Activated B cell treated with CpG ODN at 0.5 μM for 24 hours (primary cell): Measurements from ENCODE around the gene COL1A2. TPM values are rescaled to one million over a fixed set of nuclear protein-coding genes. Genes with fewer than 3 reads are reported as not detected.

Experiments used
- ATAC-seq: fragments of 200-7000 bp; cut with Tn5 transposase; one replicate; pipeline ENCODE4 v1.10.0; 2021; ENCODE audit warnings: low read depth, mild to moderate bottlenecking, moderate library complexity
- CTCF ChIA-PET: fragments of 350-600 bp; sonication (Branson Sonifier 250); formaldehyde crosslinking; loops from one replicate; lab custom pipeline; 2021; ENCODE audit warnings: antibody characterized with exemption; lab: Charles Lee
- POLR2A ChIA-PET: fragments of 350-600 bp; sonication (Branson Sonifier 250); formaldehyde crosslinking; loops from one replicate; lab custom pipeline; 2021; ENCODE audit warnings: antibody characterized with exemption; lab: Charles Lee
- DNase-seq: peaks from one replicate; pipeline ENCODE4 v3.0.0; 2022
- H3K27ac Mint-ChIP-seq: one replicate; pipeline ENCODE4 v1.8.0; 2020; ENCODE audit warnings: mixed read lengths
- H3K27me3 Mint-ChIP-seq: one replicate; pipeline ENCODE4 v1.8.0; 2021; ENCODE audit warnings: mixed read lengths
- H3K36me3 Mint-ChIP-seq: one replicate; pipeline ENCODE4 v1.8.0; 2021; ENCODE audit warnings: low read depth, mixed read lengths
- H3K4me1 Mint-ChIP-seq: one replicate; pipeline ENCODE4 v1.8.0; 2021; ENCODE audit warnings: mixed read lengths
- H3K4me3 Mint-ChIP-seq: one replicate; pipeline ENCODE4 v1.8.0; 2020; ENCODE audit warnings: mild to moderate bottlenecking, mixed read lengths
- H3K9me3 Mint-ChIP-seq: one replicate; pipeline ENCODE4 v1.8.0; 2020; ENCODE audit warnings: mixed read lengths
- CTCF ChIP-seq: fragments of 200-600 bp; IDR thresholded peaks from one replicate; pipeline ENCODE4 v1.8.0; 2022; ENCODE audit warnings: antibody characterized with exemption, mild to moderate bottlenecking
- intact Hi-C: fragments of 100-400 bp; cut with micrococcal nuclease; formaldehyde crosslinking; loops from one replicate; pipeline ENCODE4 v1.15.1; 2024
- total RNA-seq: library from RNA; stranded (reverse); gene quantifications from 2 replicates; pipeline ENCODE4 v1.2.3, GENCODE V29; 2022

COL1A2 gene
- total RNA-seq, 1 donor from 2014 or later, result not detected

DNA sequence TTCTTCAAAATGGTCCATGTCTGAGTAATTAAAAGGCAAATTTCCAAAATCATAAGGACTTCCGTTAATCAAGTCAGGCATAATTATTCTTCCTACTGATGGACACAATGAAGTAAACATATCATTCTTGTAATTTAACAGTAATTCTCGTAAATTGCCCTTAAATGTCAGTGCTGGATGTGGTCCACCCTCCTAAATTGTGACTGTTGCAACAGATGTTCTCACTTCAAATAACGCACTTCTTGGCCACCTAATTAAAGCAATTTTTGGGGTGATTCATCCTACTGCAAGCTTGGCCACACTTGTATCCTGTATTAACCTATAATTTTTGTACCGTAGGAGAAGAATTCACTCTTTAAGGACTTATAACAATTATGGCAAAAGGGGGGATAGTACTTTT lies 1.9 kb downstream of the COL1A2 start:
- Mint-ChIP-seq H3K27me3 (peaks cover 33% of the 10 kb centered on the region), H3K4me1 (peaks cover 11% of the 10 kb centered on the region), H3K36me3 (no peaks in the 10 kb centered on the region), H3K9me3 (no peaks in the 10 kb centered on the region), H3K4me3 (no peak overlapping the region), H3K27ac (no peak overlapping the region)
- CTCF ChIA-PET, result interaction anchor here (1.1 to 1.5 kb wide), 2 partner anchors 108 to 680 kb away, joined by 3 to 4 read pairs; no protein-coding TSS in a partner anchor
- DNase-seq, result no peak
- POLR2A ChIA-PET, result no interaction called here
- TF ChIP-seq CTCF, result no peak
- intact Hi-C loops, result loop anchor here (5.0 kb wide), 2 partner anchors 99 to 119 kb away; no protein-coding TSS in a partner anchor
- ATAC-seq, result no peak

DNA sequence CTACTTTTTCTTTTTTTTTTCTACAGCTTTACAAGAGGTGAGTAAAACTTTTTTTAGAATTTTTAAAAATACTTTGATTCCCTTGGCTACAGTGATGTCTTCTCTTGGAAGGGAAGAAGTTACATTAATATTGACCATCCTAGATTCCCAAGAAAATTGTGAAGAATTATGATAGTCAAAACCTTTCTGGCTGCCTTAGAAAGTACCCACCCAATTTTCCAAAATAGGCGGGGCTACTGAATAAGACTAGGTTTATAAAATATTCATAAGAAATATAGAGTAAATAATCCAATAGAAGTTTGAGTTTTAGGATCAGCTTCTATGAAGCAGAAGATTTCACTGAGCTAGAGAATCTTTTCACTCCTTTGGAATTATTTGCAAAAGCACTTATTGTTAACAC lies 3.0 kb downstream of the COL1A2 start:
- Mint-ChIP-seq H3K9me3 (no peaks in the 10 kb centered on the region), H3K4me1 (peaks cover 11% of the 10 kb centered on the region), H3K27ac (no peak overlapping the region), H3K4me3 (no peak overlapping the region), H3K36me3 (no peaks in the 10 kb centered on the region), H3K27me3 (peaks cover 30% of the 10 kb centered on the region)
- ATAC-seq (no peak), DNase-seq (no peak)
- no peak for TF ChIP-seq CTCF
- CTCF ChIA-PET, result interaction anchor here (1.1 to 1.5 kb wide), 4 partner anchors 109 to 682 kb away, joined by 3 to 4 read pairs (median 4); no protein-coding TSS in a partner anchor
- POLR2A ChIA-PET, result no interaction called here
- intact Hi-C loops, result loop anchor here (5.0 kb wide), 2 partner anchors 100 to 120 kb away; no protein-coding TSS in a partner anchor

DNA sequence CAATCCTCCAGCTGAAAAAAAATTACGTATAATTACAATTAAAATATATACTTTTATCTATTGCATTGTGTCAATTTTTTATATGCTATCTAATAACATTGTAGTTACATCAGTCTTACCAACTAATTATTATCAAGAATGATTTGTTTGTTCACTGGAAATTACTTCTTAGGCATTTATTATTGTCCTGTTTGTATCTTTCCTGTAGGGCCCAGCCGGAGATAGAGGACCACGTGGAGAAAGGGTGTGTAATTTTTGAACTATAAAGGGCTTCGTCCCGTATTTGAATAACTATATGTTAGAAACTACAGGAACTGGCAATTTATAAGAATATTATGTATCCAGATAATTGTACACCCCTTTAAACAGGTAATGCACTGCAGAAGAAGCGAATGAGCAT lies 4.1 kb downstream of the COL1A2 start:
- POLR2A ChIA-PET, result no interaction called here
- DNase-seq, result no peak
- no peak for TF ChIP-seq CTCF
- no peaks in the 10 kb centered on the region for H3K9me3 Mint-ChIP-seq
- peaks cover 11% of the 10 kb centered on the region for H3K4me1 Mint-ChIP-seq
- H3K27me3 Mint-ChIP-seq, result peaks cover 30% of the 10 kb centered on the region
- ATAC-seq, result no peak
- no peak overlapping the region for H3K4me3 Mint-ChIP-seq
- intact Hi-C loops, result loop anchor here (5.0 kb wide), 2 partner anchors 102 to 122 kb away; no protein-coding TSS in a partner anchor
- CTCF ChIA-PET, result interaction anchor here (1.3 kb wide), 1 partner anchor 496 kb away, joined by 4 read pairs; no protein-coding TSS in a partner anchor
- H3K36me3 Mint-ChIP-seq, result no peaks in the 10 kb centered on the region
- H3K27ac Mint-ChIP-seq, result no peak overlapping the region

DNA sequence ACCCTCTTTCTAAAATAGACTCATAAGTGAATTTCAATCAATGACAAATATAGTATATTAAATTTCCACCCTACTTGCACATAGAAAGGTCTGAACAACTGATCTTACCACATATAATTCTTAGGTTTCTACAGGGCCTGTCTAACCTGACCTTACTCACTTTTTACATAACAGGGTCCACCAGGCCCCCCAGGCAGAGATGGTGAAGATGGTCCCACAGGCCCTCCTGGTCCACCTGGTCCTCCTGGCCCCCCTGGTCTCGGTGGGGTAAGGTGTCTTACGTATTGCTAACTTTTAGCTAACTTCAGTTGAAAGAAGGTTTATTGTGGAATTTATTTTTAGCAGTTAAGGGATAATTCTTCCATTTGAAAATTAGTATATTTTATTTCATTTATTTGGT lies 5.3 kb downstream of the COL1A2 start:
- Mint-ChIP-seq H3K36me3 (no peaks in the 10 kb centered on the region), H3K27ac (no peak overlapping the region), H3K9me3 (no peaks in the 10 kb centered on the region), H3K4me3 (no peak overlapping the region), H3K27me3 (peaks cover 28% of the 10 kb centered on the region), H3K4me1 (peaks cover 6% of the 10 kb centered on the region)
- intact Hi-C loops, result no loop called here
- TF ChIP-seq CTCF, result no peak
- no peak for DNase-seq
- ChIA-PET POLR2A (no interaction called here), CTCF (no interaction called here)
- no peak for ATAC-seq

GRCh38 chr7:94400643-94401427 lies 6.1 kb downstream of the COL1A2 start:
- CTCF ChIA-PET, result interaction anchor here (1.3 kb wide), 1 partner anchor 112 kb away, joined by 3 read pairs; no protein-coding TSS in a partner anchor
- Mint-ChIP-seq H3K9me3 (no peaks in the 10 kb centered on the region), H3K27me3 (peaks cover 22% of the 10 kb centered on the region), H3K4me3 (no peak overlapping the region), H3K4me1 (no peaks in the 10 kb centered on the region), H3K36me3 (no peaks in the 10 kb centered on the region), H3K27ac (no peak overlapping the region)
- intact Hi-C loops, result no loop called here
- POLR2A ChIA-PET, result no interaction called here
- ATAC-seq (no peak), DNase-seq (no peak)
- no peak for TF ChIP-seq CTCF
